NB4 (cell line): Measurements from ENCODE around the gene MSI2.

ENCODE experiments used
- DNase-seq: peaks from one replicate; pipeline ENCODE4 v3.0.0; 2010; ENCODE audit warnings: low read depth
- H3K4me3 ChIP-seq: one replicate; pipeline ENCODE4 v1.5.1; 2011; ENCODE audit warnings: mild to moderate bottlenecking, low read depth, low read length, moderate library complexity
- MYC ChIP-seq: IDR thresholded peaks from 2 replicates; pipeline ENCODE4 v1.6.1; 2011; ENCODE audit warnings: low read depth, low read length
- POLR2A ChIP-seq: IDR thresholded peaks from 2 replicates; pipeline ENCODE4 v1.6.1; 2011; ENCODE audit warnings: mild to moderate bottlenecking; ENCODE audit not compliant: insufficient read length; ENCODE audit errors: extremely low read depth
- TF ChIP-seq, protein P1 (sequence below): IDR thresholded peaks from one replicate; pipeline ENCODE4 v1.5.1; 2012; ENCODE audit warnings: low read depth, low read length
- TF ChIP-seq, protein P2 (sequence below): IDR thresholded peaks from 2 replicates; pipeline ENCODE4 v1.6.1; 2011; ENCODE audit warnings: low read depth, low read length

MSI2 gene

DNA sequence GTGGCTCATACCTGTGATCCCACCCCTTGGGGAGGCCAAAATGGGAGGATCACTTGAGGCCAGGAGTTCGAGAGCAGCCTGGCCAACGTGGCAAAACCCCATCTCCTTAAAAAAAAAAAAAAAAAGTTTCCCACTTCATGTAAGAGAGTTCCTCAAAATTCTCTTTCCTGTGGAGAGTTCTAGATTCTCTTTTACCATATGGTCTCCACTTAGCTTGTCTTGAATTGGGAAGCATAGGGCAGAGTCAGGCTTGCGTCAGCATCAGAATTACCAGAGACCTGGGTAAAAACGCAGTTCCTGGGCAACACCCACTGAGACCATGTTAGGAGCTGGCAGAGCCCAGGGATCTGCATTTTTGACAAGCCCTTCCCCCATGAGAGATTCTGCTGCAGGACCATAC, 330.4 kb downstream of the MSI2 start:
- DNase-seq = no peak
- no peak overlapping the region for H3K4me3 ChIP-seq
- TF ChIP-seq MYC (no peak), POLR2A (no peak)
- TF ChIP-seq, protein P1, sequence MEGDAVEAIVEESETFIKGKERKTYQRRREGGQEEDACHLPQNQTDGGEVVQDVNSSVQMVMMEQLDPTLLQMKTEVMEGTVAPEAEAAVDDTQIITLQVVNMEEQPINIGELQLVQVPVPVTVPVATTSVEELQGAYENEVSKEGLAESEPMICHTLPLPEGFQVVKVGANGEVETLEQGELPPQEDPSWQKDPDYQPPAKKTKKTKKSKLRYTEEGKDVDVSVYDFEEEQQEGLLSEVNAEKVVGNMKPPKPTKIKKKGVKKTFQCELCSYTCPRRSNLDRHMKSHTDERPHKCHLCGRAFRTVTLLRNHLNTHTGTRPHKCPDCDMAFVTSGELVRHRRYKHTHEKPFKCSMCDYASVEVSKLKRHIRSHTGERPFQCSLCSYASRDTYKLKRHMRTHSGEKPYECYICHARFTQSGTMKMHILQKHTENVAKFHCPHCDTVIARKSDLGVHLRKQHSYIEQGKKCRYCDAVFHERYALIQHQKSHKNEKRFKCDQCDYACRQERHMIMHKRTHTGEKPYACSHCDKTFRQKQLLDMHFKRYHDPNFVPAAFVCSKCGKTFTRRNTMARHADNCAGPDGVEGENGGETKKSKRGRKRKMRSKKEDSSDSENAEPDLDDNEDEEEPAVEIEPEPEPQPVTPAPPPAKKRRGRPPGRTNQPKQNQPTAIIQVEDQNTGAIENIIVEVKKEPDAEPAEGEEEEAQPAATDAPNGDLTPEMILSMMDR = no peak
- TF ChIP-seq, protein P2, sequence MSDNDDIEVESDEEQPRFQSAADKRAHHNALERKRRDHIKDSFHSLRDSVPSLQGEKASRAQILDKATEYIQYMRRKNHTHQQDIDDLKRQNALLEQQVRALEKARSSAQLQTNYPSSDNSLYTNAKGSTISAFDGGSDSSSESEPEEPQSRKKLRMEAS = no peak

DNA sequence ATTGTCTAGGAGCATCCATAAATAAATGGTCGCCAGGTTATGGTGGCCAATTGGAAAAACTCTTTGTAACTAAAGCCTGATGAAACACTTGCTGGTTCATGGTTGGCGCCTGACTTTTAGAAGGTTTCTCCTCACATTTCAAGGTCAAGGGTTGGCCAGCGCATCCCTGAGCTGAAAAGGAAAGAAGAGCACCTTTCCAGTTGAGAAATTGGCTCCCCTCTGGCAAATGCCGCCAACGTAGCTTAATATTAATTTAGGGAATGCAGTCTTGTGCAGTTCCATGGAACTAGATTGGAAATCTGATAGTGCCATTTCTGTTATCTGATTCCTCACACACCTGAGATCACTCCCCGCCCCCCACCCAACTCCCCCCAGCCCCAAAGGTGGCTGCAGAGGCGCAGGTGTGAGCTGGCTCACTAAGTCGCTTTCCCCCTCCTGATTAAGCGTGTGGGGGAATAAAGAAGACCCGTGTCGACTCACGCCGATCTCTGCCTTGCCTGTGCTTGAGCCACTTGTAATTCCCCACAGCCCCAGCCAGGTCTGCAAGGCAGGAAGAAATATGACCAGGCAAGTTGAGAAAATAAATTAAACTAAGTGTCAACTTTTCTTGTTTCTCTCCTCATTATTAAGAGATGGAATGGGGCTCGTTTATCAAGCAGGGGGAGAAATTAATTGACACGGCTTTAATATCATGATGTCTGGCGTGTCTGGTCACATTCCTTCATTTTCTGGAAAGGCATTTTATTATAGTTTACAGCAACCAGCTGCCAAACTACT, 331.1 kb downstream of the MSI2 start:
- H3K4me3 ChIP-seq = no peak overlapping the region
- TF ChIP-seq, protein P2 = no peak
- DNase-seq = no peak

DNA sequence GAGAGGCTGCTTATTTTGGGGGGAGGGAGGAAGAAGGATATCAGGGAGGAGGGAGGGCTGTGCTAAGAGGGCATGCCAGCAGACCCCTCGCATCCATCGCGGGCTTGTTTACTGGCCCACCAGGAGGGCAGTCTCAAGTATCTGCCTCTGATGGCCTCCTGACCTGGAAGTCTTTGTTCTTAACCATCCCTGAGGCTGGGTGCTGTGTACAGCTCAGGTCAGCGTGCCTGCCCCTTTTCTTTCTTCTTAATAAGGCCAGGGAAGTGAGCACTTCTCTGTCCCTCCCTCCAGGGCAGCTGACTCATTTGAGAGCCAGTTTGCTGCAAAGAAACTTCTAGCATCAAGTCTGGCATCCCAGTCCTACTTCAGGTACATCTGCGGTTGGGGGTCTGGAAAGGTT, 331.8 kb downstream of the MSI2 start:
- H3K4me3 ChIP-seq = no peak overlapping the region
- DNase-seq = no peak
- TF ChIP-seq POLR2A = no peak
- TF ChIP-seq, protein P2 = no peak
- TF ChIP-seq, protein P1 = no peak
- no peak for TF ChIP-seq MYC

DNA sequence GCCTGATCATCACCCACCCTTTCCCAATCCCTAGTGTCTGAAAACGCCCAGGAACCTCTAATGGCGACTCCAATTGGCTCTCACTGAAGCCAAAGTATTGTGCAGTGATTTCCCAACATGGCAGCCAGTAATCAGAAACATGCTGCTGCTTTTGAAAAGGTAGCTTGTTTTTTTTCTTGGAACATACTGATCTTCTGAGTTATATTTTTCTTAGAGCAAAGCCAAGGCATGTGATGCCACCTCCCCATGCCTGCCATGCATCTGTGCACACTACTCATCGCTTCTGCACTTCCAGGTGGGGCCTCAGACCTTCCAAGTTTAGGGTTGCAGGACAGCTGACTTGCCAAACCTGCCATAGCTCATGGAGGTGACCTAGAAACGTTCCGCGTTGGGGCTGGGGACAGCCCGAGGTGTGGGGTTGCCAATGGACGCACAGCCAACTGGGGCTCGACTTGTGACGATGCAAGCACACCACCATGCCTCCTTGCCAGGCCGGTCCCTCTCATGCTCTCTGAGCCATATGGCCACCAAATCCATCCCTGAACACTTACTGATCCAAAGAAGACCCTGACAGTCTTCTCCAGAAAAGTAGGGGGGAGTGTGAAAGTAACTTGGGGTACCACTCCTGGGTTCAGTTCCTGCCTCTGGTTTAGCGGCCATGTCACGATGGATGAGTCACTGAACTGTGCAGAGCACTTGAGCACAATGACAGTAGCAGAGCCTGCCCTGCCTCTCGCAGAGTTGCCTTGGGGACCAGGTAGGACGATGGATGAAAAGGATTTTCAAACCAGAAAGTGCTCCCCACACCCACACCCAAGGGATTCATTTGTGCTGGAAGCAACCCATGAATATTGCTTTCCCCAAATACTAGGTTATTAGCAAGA, 333.1 kb downstream of the MSI2 start:
- DNase-seq = no peak
- no peak overlapping the region for H3K4me3 ChIP-seq
- no peak for TF ChIP-seq POLR2A
- TF ChIP-seq, protein P1 = no peak
- TF ChIP-seq, protein P2 = no peak
- no peak for TF ChIP-seq MYC

DNA sequence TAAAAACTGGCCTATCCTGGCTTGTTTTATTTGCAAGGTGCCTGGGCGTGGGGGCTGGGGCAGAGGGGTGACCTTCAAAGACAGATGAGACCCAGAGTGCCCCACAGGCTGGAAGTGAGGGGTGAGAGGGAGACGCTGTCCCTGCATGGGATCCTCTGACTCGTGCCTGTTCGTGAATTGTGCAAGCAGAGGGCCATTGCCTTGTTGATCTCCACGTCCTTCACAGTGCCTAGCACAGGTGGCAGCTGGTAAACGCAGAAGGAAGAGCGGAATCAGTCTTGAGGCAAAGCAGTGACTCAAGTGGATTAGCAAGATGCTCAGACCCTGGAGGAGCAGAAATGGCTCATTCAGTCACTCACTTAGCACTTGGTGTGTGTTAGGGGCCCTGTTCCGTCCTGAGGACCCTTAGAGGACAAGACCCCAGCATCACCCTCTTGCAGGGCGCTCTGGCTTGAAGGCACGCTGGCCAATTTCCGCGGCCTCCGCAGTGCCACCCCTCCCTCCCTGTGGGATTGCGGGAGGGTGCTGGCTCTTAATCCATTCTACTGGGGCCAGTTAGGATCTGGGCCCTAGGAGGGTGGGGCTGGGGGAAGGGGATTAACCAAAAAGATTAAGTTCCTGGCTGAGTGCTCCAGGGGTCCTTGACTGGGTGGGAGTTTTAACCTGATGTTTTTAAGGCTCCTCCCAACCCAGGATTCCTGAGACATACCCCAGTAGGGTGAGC, 337.6 kb downstream of the MSI2 start:
- DNase-seq = peak; percentile 53
- TF ChIP-seq, protein P2 = no peak
- TF ChIP-seq, protein P1 = no peak
- TF ChIP-seq MYC (no peak), POLR2A (no peak)
- H3K4me3 ChIP-seq = no peak overlapping the region
